HepG2 (cell line): Measurements from ENCODE around the gene DRC7. TPM values are rescaled to one million over a fixed set of nuclear protein-coding genes. Genes with fewer than 3 reads are reported as not detected.
A peak's percentile ranks its signal among the peaks of the same experiment; 100 is the strongest.

Experiments
- ATAC-seq: fragments of 200-7000 bp; cut with Tn5 transposase; 3 replicates; pipeline ENCODE4 v1.9.1; 2020; ENCODE audit warnings: mild to moderate bottlenecking, moderate library complexity
- BruUV-seq: library from RNA; stranded (reverse); fragments of 400-500 nt; replicated peaks from 2 replicates; lab custom pipeline; 2021; lab: Mats Ljungman, UMichigan
- CTCF ChIA-PET: fragments of 300-600 bp; formaldehyde crosslinking; extraction: SDS; loops from one replicate; lab custom pipeline; 2021; ENCODE audit warnings: low total read pairs, inconsistent platforms, low intra/inter-chr PET ratio; lab: Yijun Ruan, JAX
- POLR2A ChIA-PET: fragments of 350-600 bp; sonication (Branson Sonifier 250); formaldehyde crosslinking; loops from one replicate; lab custom pipeline; 2020; ENCODE audit warnings: antibody characterized with exemption, inconsistent platforms; lab: Yijun Ruan, JAX
- DNase-seq: peaks from one replicate; pipeline ENCODE4 v3.0.0-alpha.2; 2015; ENCODE audit warnings: low spot score
- FAIRE-seq: peaks from 3 replicates; lab custom pipeline; 2011; peaks lifted over from hg19 to GRCh38; lab: Jason Lieb, UNC
- H2AFZ ChIP-seq: one replicate; pipeline ENCODE4 v1.6.1; 2011; ENCODE audit warnings: low read length, inconsistent platforms
- H3K27ac ChIP-seq: fragments of 300-600 bp; 3 replicates; pipeline ENCODE4 v1.8.0; 2011; ENCODE audit warnings: mixed run types, mild to moderate bottlenecking, mixed read lengths, low read length, inconsistent platforms; ENCODE audit not compliant: insufficient read depth; ENCODE audit errors: extremely low read length
- H3K27me3 ChIP-seq, 2 experiments: fragments of 200-600 bp in 1 of 2; 2 replicates in 1 of 2; 3 replicates in 1 of 2; pipeline versions ENCODE4 v1.6.0 to v1.8.0; 2011; ENCODE audit warnings: low read length in 2 of 2, mild to moderate bottlenecking in 2 of 2, moderate library complexity in 2 of 2, inconsistent platforms in 1 of 2; ENCODE audit not compliant: insufficient read depth in 2 of 2, control insufficient read depth in 1 of 2
- H3K36me3 ChIP-seq, 2 experiments: fragments of 200-600 bp in 1 of 2; replicated peaks in 1 of 2; 2 replicates in 1 of 2; 3 replicates in 1 of 2; pipeline versions ENCODE4 v1.5.1 to v1.8.0; 2011; ENCODE audit warnings: low read length in 2 of 2, inconsistent platforms in 1 of 2; ENCODE audit not compliant: insufficient read depth in 2 of 2, control insufficient read depth in 1 of 2
- H3K4me1 ChIP-seq: 2 replicates; pipeline ENCODE4 v1.5.1; 2012; ENCODE audit warnings: low read length, inconsistent platforms; ENCODE audit not compliant: insufficient read depth
- H3K4me2 ChIP-seq: 2 replicates; pipeline ENCODE4 v1.6.0; 2011; ENCODE audit warnings: low read depth, low read length, inconsistent platforms
- H3K4me3 ChIP-seq, 3 experiments: fragments of 200-600 bp in 1 of 3; sonication (generic), shearing (Covaris generic) in 1 of 3; replicated peaks in 1 of 3; 2 replicates each; pipeline ENCODE4 v1.5.1; 2011 to 2016; ENCODE audit warnings: low read length in 3 of 3, inconsistent platforms in 2 of 3, low read depth in 2 of 3, mild to moderate bottlenecking in 2 of 3, control low read depth in 1 of 3, mixed read lengths in 1 of 3; ENCODE audit not compliant: insufficient read depth in 1 of 3
- H3K79me2 ChIP-seq: one replicate; pipeline ENCODE4 v1.6.1; 2011; ENCODE audit warnings: low read length, inconsistent platforms; ENCODE audit not compliant: insufficient read depth
- H3K9ac ChIP-seq: 2 replicates; pipeline ENCODE4 v1.6.0; 2011; ENCODE audit warnings: mild to moderate bottlenecking, low read depth, low read length, inconsistent platforms; ENCODE audit not compliant: insufficient read depth
- H3K9me3 ChIP-seq: 2 replicates; pipeline ENCODE4 v1.5.1; 2012; ENCODE audit warnings: mild to moderate bottlenecking, low read length
- H4K20me1 ChIP-seq: 2 replicates; pipeline ENCODE4 v1.6.0; 2011; ENCODE audit warnings: inconsistent platforms, mild to moderate bottlenecking, low read length, moderate library complexity; ENCODE audit not compliant: insufficient read depth
- AGO2 ChIP-seq: fragments of 200-400 bp; formaldehyde crosslinking; optimal IDR thresholded peaks from 2 replicates; pipeline ENCODE3; 2017; ENCODE audit warnings: mild to moderate bottlenecking, low read depth, low read length, moderate library complexity
- ELF4 ChIP-seq: sonication (generic); formaldehyde crosslinking; IDR thresholded peaks from 2 replicates; pipeline ENCODE4 v1.5.0; 2020; ENCODE audit warnings: missing genetic modification reagents, mild to moderate bottlenecking, moderate library complexity, borderline replicate concordance
- GTF3A ChIP-seq: sonication (generic); formaldehyde crosslinking; conservative IDR thresholded peaks from 2 replicates; pipeline ENCODE4 v1.4.0; 2020; ENCODE audit warnings: mild to moderate bottlenecking, missing genetic modification reagents
- KDM1A ChIP-seq: IDR thresholded peaks from 2 replicates; pipeline ENCODE4 v1.6.1; 2016; ENCODE audit warnings: missing compliant biosample characterization
- KDM3A ChIP-seq: IDR thresholded peaks from 2 replicates; pipeline ENCODE4 v1.6.1; 2018; ENCODE audit warnings: low read depth, missing compliant biosample characterization
- MLLT10 ChIP-seq: sonication (generic); formaldehyde crosslinking; IDR thresholded peaks from 2 replicates; pipeline ENCODE4 v1.4.0; 2020; ENCODE audit warnings: missing genetic modification reagents
- PCBP1 ChIP-seq: fragments of 200-400 bp; formaldehyde crosslinking; IDR thresholded peaks from 2 replicates; pipeline ENCODE4 v1.6.1; 2017; ENCODE audit warnings: mild to moderate bottlenecking, low read depth, low read length, borderline replicate concordance
- RFX3 ChIP-seq: IDR thresholded peaks from 2 replicates; pipeline ENCODE4 v1.6.1; 2016; ENCODE audit warnings: missing biosample characterization, missing genetic modification reagents
- ZKSCAN1 ChIP-seq: fragments of 150-350 bp; IDR thresholded peaks from 2 replicates; pipeline ENCODE4 v1.6.1; 2014; ENCODE audit warnings: low read length
- ZMYM3 ChIP-seq: sonication (generic); formaldehyde crosslinking; IDR thresholded peaks from 2 replicates; pipeline ENCODE4 v1.5.1; 2020; ENCODE audit warnings: mild to moderate bottlenecking, missing genetic modification reagents
- ZNF546 ChIP-seq: sonication (generic); formaldehyde crosslinking; conservative IDR thresholded peaks from 2 replicates; pipeline ENCODE4 v1.8.1; 2023; ENCODE audit warnings: mild to moderate bottlenecking, missing genetic modification reagents
- ZNF598 ChIP-seq: sonication (generic); formaldehyde crosslinking; IDR thresholded peaks from 2 replicates; pipeline ENCODE4 v1.5.1; 2020; ENCODE audit warnings: mild to moderate bottlenecking, missing genetic modification reagents, borderline replicate concordance
- ZNF629 ChIP-seq: sonication (generic); formaldehyde crosslinking; conservative IDR thresholded peaks from 2 replicates; pipeline ENCODE4 v1.5.0; 2020; ENCODE audit warnings: missing genetic modification reagents
- WGBS: methylation state at CpG from one replicate; pipeline ENCODE4 v1.1.6; 2017; ENCODE audit warnings: low lambda C conversion rate; 5-methylcytosine and 5-hydroxymethylcytosine counted together
- in situ Hi-C: cut with HindIII; loops from 2 replicates; pipeline ENCODE4 v1.10.0; 2017; ENCODE audit warnings: low pct_unique_long_range_greater_than_20kb; ENCODE audit not compliant: extremely low pct_ligation_motif_present
- intact Hi-C: fragments of 100-400 bp; cut with micrococcal nuclease; formaldehyde crosslinking; loops from one replicate; pipeline ENCODE4 v1.10.0; 2022; ENCODE audit not compliant: unreplicated experiment
- polyA plus RNA-seq, 8 experiments: library from polyadenylated mRNA; depleted of rRNA in 3 of 8; stranded (reverse) in 7 of 8; unstranded in 1 of 8; fragments of >200 nt; fragmentation: Illumina TruSeq in 4 of 8; extraction: Trizol in 4 of 8; gene quantifications; 2 replicates each; pipeline versions ENCODE4 v1.2.1 to v1.2.3, GENCODE V29; 2011 to 2016; ENCODE audit warnings: low read depth in 4 of 8, missing spikeins in 1 of 8, mixed read lengths in 1 of 8; ENCODE audit not compliant: insufficient read depth in 1 of 8
- total RNA-seq, 5 experiments: library from RNA; depleted of rRNA; stranded (reverse); fragments of >200 nt; fragmentation: Illumina TruSeq; extraction: Trizol; gene quantifications; 2 replicates each; pipeline ENCODE4 v1.2.3, GENCODE V29; 2016; ENCODE audit warnings: low read depth in 1 of 5
- TF ChIP-seq, protein P1 (sequence below): sonication (generic); formaldehyde crosslinking; IDR thresholded peaks from 2 replicates; pipeline ENCODE4 v1.4.0; 2020; ENCODE audit warnings: missing genetic modification reagents

Gene DRC7
- total and polyA plus RNA-seq, 2 of the 13 experiments (the other 11 are each of a cell fraction or from before 2014, with no cell fraction given), result 2.7 to 3.4 TPM

DNA sequence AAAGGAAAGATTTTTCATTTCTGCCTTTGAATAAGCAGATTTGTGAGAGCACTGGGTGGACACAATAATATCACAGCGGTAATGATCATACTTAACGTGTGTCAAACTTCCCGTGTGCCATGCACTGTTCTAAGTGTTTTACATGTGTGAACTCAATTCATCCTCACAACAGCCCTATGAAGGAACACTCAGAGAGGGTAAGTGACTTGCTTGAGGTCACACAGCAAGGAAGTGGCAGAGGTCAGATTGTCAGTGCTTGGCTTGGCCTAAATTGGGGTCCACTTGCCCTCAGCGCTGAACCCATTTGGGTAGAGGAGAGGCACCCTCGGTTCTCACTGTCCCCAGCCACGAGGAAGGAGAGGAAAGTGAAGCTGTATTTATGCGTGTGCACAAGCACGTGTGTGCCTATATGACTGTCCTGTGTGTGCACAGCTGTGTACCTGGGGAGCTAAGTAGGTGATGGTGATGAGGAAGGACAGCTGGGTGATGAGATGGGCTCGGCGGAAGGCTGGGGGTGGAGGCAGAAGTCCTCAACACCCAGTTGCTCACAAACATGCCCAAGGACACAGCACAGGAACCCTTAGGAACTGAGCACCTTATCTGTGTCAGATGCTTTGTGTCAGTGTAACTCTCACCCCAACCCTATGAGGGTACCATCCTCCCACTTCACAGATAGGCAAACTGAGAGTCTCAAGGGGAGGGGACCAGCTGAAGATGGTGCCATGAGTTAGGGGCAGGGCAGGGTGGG is 36.3 kb upstream of the DRC7 start (continued):
- TF ChIP-seq KDM1A (CRISPR knock-in tag), result 0 out of 2 replicates have a peak, but pooled peaks have one; percentile 33
- no peak for TF ChIP-seq MLLT10 (CRISPR knock-in tag)
- peak; percentile 89 for TF ChIP-seq ZMYM3 (CRISPR knock-in tag)
- no peak for TF ChIP-seq ZNF598 (CRISPR knock-in tag)
- TF ChIP-seq ZNF546 (CRISPR knock-in tag), result no peak
- TF ChIP-seq ELF4 (CRISPR knock-in tag), result no peak
- no peak for TF ChIP-seq AGO2
- TF ChIP-seq KDM3A, result no peak
- peak; percentile 80 for TF ChIP-seq ZNF629 (CRISPR knock-in tag)

- H3K27me3 ChIP-seq, result no peaks in the 10 kb centered on the region
- DNase-seq (no peak), FAIRE-seq (no peak), ATAC-seq (no peak)
- no peaks in the 10 kb centered on the region for H3K79me2 ChIP-seq
- no peak overlapping the region for H3K4me3 ChIP-seq
- TF ChIP-seq PCBP1 (no peak), RFX3 (CRISPR knock-in tag) (no peak), GTF3A (no peak), ZMYM3 (CRISPR knock-in tag) (0 out of 2 replicates have a peak, but pooled peaks have one; percentile 20), ZKSCAN1 (0 out of 2 replicates have a peak, but pooled peaks have one; percentile 54)
- TF ChIP-seq, protein P1, sequence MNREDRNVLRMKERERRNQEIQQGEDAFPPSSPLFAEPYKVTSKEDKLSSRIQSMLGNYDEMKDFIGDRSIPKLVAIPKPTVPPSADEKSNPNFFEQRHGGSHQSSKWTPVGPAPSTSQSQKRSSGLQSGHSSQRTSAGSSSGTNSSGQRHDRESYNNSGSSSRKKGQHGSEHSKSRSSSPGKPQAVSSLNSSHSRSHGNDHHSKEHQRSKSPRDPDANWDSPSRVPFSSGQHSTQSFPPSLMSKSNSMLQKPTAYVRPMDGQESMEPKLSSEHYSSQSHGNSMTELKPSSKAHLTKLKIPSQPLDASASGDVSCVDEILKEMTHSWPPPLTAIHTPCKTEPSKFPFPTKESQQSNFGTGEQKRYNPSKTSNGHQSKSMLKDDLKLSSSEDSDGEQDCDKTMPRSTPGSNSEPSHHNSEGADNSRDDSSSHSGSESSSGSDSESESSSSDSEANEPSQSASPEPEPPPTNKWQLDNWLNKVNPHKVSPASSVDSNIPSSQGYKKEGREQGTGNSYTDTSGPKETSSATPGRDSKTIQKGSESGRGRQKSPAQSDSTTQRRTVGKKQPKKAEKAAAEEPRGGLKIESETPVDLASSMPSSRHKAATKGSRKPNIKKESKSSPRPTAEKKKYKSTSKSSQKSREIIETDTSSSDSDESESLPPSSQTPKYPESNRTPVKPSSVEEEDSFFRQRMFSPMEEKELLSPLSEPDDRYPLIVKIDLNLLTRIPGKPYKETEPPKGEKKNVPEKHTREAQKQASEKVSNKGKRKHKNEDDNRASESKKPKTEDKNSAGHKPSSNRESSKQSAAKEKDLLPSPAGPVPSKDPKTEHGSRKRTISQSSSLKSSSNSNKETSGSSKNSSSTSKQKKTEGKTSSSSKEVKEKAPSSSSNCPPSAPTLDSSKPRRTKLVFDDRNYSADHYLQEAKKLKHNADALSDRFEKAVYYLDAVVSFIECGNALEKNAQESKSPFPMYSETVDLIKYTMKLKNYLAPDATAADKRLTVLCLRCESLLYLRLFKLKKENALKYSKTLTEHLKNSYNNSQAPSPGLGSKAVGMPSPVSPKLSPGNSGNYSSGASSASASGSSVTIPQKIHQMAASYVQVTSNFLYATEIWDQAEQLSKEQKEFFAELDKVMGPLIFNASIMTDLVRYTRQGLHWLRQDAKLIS (CRISPR knock-in tag), result no peak
- no peaks in the 10 kb centered on the region for H4K20me1 ChIP-seq
- no TSS peak for BruUV-seq
- no peak overlapping the region for H3K4me2 ChIP-seq
- intact Hi-C loops, result no loop called here
- no peaks in the 10 kb centered on the region for H3K36me3 ChIP-seq
- peaks cover 25% of the 10 kb centered on the region for H3K4me1 ChIP-seq
- no peaks in the 10 kb centered on the region for H3K9me3 ChIP-seq
- in situ Hi-C loops, result no loop called here
- WGBS, result 92% methylated on average over 16 of the region's 19 CpGs
- no peak overlapping the region for H3K27ac ChIP-seq
- no peak overlapping the region for H2AFZ ChIP-seq
- H3K9ac ChIP-seq, result no peak overlapping the region
- ChIA-PET CTCF (no interaction called here), POLR2A (no interaction called here)
These were observed 35.5 kb upstream of the DRC7 start for GRCh38 chr16:57658878-57659674.
